ACHN (cell line): ENCODE data around the gene KDM4B.

ENCODE experiments used
- DNase-seq: peaks from one replicate; pipeline ENCODE4 v3.0.0-alpha.2; 2015
- in situ Hi-C: cut with HindIII; loops from 2 replicates; pipeline ENCODE4 v1.10.0; 2017; ENCODE audit warnings: low sequenced_read_pairs, low pct_ligation_motif_present, low pct_unique_long_range_greater_than_20kb

Gene KDM4B

DNA sequence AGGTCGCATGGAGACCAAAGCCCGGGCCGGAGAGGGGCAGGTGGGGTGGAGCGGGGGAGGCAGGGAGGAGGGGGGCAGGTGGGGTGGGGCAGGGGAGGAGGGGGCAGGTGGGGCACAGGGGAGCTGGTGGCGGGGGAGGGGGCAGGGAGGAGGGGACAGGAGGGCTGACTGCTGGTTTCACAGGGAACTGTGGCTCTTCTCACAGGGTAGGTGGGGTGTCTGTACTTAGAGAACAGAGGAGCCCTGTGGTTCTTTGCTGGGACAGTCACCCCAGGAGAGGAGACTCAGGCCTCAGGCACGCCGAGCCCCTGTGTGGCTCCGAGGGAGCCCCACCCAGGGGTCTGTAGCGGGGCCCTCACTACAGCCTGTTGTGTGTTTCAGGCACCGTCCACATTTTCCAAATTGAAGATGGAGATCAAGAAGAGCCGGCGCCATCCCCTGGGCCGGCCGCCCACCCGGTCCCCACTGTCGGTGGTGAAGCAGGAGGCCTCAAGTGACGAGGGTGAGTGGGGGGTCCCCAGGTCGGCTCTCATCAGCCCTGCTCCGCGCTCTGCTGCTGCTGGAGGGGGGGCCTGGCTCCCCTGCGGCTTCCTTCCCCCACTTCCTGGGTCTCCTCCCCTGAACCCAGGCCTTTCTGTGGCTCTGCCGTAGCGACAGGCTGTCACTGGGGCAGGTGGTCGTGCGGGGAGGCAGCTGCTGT lies 162.7 kb downstream of the KDM4B start:
- in situ Hi-C loops = no loop called here
- no peak for DNase-seq

DNA sequence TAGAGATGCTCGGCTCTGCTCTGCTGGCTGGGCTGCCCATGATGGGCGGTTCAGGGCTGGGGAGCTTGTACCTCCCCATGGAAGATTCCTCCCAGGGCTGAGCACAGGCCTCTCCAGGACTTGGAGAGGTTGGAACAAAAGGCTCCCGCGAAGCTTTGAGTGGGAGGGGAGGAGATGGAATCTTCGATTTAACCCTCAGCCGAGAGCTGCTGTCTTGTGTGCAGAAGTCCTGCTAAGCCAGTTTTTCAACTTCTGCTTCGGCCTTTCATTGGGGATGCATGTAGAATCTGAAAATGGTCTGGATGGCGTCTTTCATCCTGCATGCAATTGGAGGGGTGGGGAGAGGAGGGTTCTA lies 163.3 kb downstream of the KDM4B start:
- DNase-seq = no peak

DNA sequence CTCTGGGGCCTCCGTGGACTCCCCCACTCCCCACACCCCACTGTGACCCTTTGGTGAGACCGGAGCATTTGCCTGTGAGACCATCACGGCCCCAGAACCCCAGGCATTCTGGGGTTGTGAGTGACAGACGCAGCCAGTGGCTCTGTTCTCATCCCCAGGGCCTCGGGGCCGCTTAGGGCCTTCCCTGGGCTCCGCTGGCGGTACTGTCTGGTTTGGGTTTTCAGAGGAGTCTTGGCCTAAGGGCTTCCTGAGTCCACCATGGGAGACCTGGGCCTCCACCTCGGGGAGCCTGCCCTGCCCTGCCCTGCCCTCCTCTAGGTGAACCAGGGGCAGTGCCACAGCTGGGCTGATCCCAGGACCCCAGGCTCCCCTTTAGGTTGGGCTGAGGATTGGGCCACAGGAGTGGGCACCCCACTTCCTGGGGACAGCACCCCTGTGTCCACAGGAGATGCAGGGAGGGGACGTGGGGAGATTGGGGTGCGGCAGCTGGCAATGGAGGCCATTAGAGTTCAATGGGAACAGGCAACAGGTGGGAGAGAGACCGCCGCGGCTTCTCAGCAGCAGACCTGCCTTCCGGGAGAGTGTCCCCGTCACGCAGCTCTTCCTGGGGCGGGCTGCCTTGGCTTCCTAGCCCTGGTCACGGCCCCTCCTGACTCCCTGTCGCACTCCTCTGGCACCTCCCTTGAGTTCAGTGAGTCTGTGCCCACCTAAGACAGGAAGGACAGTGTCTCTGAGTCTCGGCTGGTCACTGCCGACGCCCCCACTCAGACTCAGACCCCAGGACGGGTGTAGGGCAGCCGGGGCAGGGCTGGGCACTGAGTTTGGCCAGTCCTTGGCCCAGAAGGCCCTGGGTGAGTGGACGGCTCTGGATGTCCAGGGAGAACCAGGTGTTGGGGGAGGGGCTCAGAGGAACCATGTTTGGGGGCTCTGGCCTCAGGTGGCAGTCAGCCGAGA lies 164.1 kb downstream of the KDM4B start:
- in situ Hi-C loops = no loop called here
- DNase-seq = no peak

More for the DNA sequence above, 163.3 kb downstream of the KDM4B start:
- in situ Hi-C loops = no loop called here

GRCh38 chr19:5133986-5134595 lies 165.2 kb downstream of the KDM4B start:
- no peak for DNase-seq
- in situ Hi-C loops = no loop called here

DNA sequence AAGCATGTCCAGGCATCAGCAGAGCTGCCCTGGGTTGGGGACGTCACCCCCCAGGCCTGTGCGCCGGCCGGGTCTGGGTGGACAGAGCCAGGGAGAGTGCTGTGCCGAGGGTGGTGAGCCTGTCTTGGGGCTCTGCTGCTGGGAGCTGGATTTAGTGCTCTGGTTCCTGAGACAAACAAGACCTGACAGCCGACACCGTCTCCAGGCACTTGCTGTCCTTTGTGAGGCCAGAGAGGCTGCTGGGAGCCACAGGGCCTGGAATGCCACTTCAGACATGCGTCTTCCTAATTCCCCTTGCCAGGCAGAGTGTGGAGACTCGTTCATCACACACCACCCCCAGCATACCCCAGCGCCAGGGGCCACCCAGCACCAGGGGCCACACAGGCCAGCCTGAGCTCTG lies 165.8 kb downstream of the KDM4B start:
- no peak for DNase-seq
- in situ Hi-C loops = no loop called here

DNA sequence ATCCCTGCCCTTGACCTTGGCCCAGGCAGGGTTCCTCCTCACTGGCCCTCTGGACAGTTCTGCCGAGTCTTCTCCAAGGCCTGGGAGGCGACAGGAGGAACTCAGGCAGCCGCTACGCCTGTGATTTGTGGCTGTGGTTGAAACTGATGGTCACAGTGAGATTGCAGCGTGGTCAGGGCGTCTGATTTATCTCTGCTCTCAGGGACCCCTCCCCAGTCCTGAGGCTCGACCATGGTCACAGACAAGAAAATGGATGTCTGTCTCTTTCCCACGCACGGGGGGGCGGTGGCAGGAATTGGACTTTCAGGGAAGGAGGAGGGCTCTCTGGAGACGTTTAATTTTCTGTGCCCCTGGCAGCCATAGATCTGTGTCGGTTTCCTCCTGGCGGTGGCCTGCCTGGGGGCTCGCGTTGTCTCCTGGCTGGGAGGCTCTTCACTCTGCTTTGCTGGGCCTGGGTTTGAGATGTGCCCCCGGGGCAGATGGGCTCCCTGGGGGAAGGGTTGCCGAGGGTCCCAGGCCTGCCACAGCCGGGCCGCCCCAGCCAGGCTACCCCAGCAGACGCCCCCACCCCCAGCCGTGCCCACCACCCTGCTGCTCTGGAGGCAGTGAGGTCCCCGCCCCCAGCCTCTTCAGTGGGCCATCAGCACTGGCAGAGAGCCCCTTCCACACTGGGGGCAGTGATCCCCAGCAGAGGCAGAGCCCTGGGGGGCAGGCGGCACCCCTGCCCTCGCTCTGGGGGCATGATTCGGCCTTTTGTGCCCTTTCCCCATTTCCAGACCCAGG lies 167.4 kb downstream of the KDM4B start:
- DNase-seq = no peak
- in situ Hi-C loops = no loop called here

DNA sequence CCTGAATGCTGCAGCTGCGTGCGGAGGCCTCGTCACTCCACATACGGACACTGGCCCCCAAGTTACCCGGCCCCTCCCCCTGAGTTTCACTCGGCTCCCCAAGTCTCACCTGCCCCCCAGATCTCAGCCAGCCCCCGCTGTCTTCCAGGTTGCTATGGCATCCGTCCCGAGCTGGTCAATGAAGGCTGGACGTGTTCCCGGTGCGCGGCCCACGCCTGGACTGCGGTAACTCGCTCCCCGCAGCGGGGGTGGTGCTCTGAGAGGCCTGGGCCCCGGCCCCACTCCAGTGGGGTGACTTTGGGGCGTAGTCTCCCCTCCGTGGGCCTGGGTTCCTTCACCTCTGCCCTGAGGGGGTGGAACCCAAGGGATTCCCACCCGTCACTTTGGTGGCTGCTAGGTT lies 168.2 kb downstream of the KDM4B start:
- in situ Hi-C loops = no loop called here

DNA sequence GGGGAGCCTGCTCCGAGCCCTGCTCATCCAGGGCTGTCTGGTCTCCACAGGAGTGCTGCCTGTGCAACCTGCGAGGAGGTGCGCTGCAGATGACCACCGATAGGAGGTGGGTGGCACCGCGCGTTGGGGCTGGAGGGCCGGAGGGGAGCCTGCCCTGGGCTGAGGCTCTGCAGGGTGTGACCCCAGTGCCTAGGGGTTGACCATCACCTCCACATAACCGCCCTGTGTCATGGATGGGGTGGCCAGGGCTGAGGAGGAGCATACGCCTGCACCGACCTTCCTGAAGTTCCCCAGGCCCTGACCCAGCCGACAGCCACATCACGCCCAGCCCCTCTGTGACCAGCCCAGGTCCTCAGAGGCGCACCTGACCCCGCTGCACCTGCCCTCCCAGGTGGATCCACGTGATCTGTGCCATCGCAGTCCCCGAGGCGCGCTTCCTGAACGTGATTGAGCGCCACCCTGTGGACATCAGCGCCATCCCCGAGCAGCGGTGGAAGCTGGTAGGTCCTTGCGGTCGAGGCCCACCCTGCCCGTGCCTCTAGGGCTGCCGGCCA lies 168.7 kb downstream of the KDM4B start:
- no peak for DNase-seq
- in situ Hi-C loops = no loop called here

More for the DNA sequence above, 168.2 kb downstream of the KDM4B start:
- DNase-seq = no peak

- no peak for DNase-seq
- in situ Hi-C loops = no loop called here
These were observed 170.0 kb downstream of the KDM4B start for GRCh38 chr19:5138606-5139582.

- DNase-seq = no peak
- in situ Hi-C loops = no loop called here
These were observed 170.8 kb downstream of the KDM4B start for GRCh38 chr19:5139583-5140325.

DNA sequence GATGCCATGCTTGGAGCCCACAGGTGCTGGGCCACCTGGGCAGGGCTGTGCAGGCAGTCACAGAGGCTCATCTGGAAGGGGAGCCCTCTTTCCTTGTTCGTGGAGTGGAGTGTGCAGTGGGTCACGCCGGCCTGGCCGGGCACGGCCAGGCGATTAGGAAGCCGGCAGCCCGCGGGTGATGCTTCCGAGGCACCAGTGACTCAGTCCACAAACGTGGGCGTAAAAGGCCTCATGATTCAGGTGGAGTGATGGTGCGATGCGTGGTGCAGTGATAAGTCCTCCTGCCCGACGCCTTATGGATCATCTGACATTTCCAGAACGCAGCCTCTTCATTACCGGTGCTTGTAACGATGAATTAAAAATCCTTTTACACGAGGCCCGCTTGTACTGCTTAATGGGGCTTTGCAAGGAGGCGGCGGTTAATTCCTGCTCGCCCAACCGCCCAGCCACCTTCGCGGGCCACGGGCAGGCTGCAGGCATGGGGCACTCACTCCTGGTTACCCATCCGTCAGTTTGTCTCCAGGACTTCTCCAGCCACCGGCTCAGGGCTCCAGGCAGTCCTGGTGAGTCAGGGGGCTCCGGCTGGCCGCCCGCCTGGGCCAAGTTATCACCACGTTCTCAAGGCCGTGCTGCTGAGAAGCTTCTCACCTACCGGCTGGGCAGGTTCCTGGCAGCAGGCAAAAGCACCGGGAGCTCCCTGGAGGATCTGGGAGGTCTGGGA lies 172.4 kb downstream of the KDM4B start:
- in situ Hi-C loops = no loop called here
- no peak for DNase-seq

DNA sequence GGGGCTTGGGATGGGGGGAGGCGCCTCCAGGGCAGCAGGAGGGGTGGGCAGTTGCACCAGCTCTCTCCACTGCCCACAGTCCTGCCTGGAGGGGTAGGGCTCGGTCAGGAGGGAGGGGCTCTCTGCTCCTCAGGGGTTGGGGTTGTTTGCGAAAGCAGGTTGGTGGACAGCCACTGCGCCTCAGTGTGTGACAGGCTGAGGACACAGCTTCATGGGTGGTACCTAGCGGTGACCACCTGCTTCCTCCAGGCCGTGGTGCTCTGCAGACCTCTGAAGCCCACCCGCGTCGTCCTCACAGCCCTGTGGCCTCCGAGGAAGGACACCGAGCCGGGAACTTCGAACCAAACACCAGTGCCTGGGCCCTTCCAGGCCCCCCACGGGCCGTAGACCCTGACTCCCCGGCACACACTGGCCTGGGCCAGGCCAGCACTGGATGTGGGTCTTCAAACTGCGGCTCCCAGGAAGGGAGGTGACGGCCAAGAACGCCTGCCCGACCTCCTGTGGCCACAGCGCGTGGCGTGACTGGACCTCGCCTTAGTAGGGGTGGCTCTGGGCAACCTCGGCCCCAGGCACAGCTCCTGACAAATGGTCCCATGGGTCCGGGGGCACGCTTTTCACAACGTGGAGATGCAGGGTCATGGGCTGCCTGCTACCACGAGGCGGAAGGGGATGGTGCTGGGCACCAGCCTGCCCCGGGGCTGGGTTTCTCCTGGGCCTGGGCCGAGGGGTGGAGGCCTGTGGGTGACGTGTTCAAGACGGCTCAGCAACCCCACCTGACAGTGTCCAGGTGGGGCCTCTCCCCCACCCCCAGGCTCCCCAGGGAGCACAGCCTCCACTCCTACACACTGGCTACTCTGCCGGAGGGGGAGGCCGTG lies 173.2 kb downstream of the KDM4B start:
- DNase-seq = no peak
- in situ Hi-C loops = no loop called here

GRCh38 chr19:5142725-5143097 lies 173.8 kb downstream of the KDM4B start:
- in situ Hi-C loops = no loop called here

DNA sequence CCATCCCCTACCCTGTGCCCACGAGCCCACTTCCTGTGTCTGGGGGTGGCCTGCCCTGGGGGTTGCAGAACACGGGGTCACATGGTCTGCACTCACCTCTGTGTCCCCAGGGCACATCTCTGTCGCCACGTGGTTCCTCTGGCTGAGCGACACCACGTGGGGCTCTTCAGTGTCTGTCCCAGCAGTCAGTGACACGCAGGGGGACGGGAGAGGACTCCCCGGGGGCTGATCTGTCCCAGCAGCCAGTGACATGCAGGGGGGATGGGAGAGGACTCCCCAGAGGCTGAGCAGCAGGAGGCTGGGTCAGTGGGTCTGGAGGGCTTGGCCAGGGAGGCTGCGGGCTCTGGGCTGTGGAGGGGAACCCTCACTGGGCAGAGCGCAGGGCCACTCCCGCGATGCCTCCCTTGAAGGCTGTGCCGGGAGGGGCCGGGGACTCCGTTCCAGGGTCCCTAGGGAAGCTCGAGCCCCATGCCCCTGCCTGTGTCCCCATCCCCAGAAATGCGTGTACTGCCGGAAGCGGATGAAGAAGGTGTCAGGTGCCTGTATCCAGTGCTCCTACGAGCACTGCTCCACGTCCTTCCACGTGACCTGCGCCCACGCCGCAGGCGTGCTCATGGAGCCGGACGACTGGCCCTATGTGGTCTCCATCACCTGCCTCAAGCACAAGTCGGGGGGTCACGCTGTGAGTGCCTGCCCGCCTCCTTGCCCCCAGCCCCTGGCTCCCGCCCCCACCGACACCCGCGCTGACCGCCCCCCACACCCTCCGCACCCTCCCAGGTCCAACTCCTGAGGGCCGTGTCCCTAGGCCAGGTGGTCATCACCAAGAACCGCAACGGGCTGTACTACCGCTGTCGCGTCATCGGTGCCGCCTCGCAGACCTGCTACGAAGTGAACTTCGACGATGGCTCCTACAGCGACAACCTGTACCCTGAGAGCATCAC lies 174.8 kb downstream of the KDM4B start:
- in situ Hi-C loops = no loop called here
- DNase-seq = no peak

More at GRCh38 chr19:5142725-5143097, 173.8 kb downstream of the KDM4B start:
- no peak for DNase-seq
